Measurements from ENCODE around the gene PIK3R5.
"Not testable (repeated sequence)": the region's sequence is repeated elsewhere in the genome, so short reads cannot be mapped to it uniquely, and the experiment has no call there.

The PIK3R5 gene

GRCh38 chr17:8857919-8858318 lies 107.6 kb downstream of the PIK3R5 start:
- no peak overlapping the region for H3K9ac ChIP-seq (ENCODE audit: low read length)
- H3K56ac ChIP-seq (ENCODE audit: low read length), result peak overlapping the region; percentile 11
- no peak overlapping the region for H3K23ac ChIP-seq (ENCODE audit: low read length)
- H4K8ac ChIP-seq (ENCODE audit: low read depth, low read length), result no peak overlapping the region
- H2AK5ac ChIP-seq (ENCODE audit: low read length), result no peak overlapping the region
- no CpG with 5 or more reads among the region's 5 CpGs for WGBS (ENCODE audit: extremely low coverage, insufficient coverage, low lambda C conversion rate)
- H3K4me3 ChIP-seq (ENCODE audit: low read length), result no peak overlapping the region
- H4K5ac ChIP-seq (ENCODE audit: low read length), result no peak overlapping the region
- H2BK15ac ChIP-seq (replicated peaks; ENCODE audit: low read depth), result no peak overlapping the region
- no peak overlapping the region for H2BK120ac ChIP-seq (ENCODE audit: low read depth, low read length)
- peaks cover 10% of the 10 kb centered on the region for H3K4me1 ChIP-seq (ENCODE audit: control insufficient read depth, low read depth, low read length)
- H3K79me2 ChIP-seq (ENCODE audit: control insufficient read depth, insufficient read depth, low read length), result no peaks in the 10 kb centered on the region
- H3K4me2 ChIP-seq (ENCODE audit: low read length), result no peak overlapping the region
- peak overlapping the region; percentile 70 for H3K18ac ChIP-seq (ENCODE audit: low read length)
- no peak overlapping the region for H3K27ac ChIP-seq (ENCODE audit: low read depth, low read length)
- peak; percentile 74 for DNase-seq
- no peaks in the 10 kb centered on the region for H3K79me1 ChIP-seq (ENCODE audit: low read length)
- no peaks in the 10 kb centered on the region for H3K36me3 ChIP-seq (ENCODE audit: control insufficient read depth, insufficient read depth, low read length)
- H2BK5ac ChIP-seq (ENCODE audit: low read length), result no peak overlapping the region
- no peaks in the 10 kb centered on the region for H3K27me3 ChIP-seq (ENCODE audit: insufficient read depth, low read length, poor library complexity)
- H3K4ac ChIP-seq (ENCODE audit: low read depth, low read length), result no peak overlapping the region

DNA sequence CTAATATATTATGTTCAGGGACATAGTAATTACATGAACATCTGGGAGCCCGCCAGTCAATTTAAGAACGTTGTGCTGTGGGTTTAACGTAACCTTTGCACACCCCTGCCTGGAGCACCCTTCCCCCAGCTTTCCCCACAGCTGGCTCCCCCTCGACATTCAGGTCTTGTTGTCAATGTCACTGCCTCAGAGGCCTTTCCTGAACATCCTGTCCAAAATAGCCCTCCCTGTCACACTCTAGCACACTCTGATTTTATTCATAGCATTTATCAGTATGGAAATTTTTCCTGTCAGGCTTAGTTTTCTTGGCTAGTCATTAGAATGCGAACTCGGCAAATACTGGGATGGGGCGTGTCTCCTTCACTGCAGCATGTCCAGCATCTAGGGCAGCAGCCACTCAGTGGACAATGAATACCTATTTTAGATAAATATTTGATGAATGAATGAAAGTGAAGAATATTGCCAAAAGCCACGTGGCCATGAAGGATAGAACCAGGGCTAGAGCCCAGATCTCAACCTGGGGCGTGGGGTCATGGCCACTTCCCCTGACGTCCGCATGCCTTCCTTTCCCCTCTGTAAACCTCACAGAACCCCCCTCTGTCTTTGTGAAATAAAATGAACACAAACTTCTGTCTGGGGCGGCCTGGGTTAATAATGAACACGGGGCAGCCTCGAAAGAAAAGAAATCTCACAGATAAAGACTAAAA lies 108.5 kb downstream of the PIK3R5 start:
- no CpG with 5 or more reads among the region's 14 CpGs for WGBS (ENCODE audit: extremely low coverage, insufficient coverage, low lambda C conversion rate)
- H4K8ac ChIP-seq (ENCODE audit: low read depth, low read length), result no peak overlapping the region
- H3K56ac ChIP-seq (ENCODE audit: low read length), result peak overlapping the region; percentile 57
- H3K27me3 ChIP-seq (ENCODE audit: insufficient read depth, low read length, poor library complexity), result no peaks in the 10 kb centered on the region
- peak overlapping the region; percentile 70 for H3K18ac ChIP-seq (ENCODE audit: low read length)
- H3K4ac ChIP-seq (ENCODE audit: low read depth, low read length), result peak overlapping the region; percentile 83
- H2BK5ac ChIP-seq (ENCODE audit: low read length), result no peak overlapping the region
- no peak overlapping the region for H2BK15ac ChIP-seq (replicated peaks; ENCODE audit: low read depth)
- no peak overlapping the region for H2AK5ac ChIP-seq (ENCODE audit: low read length)
- peaks cover 10% of the 10 kb centered on the region for H3K4me1 ChIP-seq (ENCODE audit: control insufficient read depth, low read depth, low read length)
- H2BK120ac ChIP-seq (ENCODE audit: low read depth, low read length), result peak overlapping the region; percentile 49
- no peak overlapping the region for H3K9ac ChIP-seq (ENCODE audit: low read length)
- no peak overlapping the region for H4K5ac ChIP-seq (ENCODE audit: low read length)
- no peaks in the 10 kb centered on the region for H3K79me2 ChIP-seq (ENCODE audit: control insufficient read depth, insufficient read depth, low read length)
- no peaks in the 10 kb centered on the region for H3K79me1 ChIP-seq (ENCODE audit: low read length)
- no peak overlapping the region for H3K4me3 ChIP-seq (ENCODE audit: low read length)
- no peak overlapping the region for H3K23ac ChIP-seq (ENCODE audit: low read length)
- H3K4me2 ChIP-seq (ENCODE audit: low read length), result no peak overlapping the region
- no peak for DNase-seq
- no peaks in the 10 kb centered on the region for H3K36me3 ChIP-seq (ENCODE audit: control insufficient read depth, insufficient read depth, low read length)
- H3K27ac ChIP-seq (ENCODE audit: low read depth, low read length), result peak overlapping the region; percentile 45

DNA sequence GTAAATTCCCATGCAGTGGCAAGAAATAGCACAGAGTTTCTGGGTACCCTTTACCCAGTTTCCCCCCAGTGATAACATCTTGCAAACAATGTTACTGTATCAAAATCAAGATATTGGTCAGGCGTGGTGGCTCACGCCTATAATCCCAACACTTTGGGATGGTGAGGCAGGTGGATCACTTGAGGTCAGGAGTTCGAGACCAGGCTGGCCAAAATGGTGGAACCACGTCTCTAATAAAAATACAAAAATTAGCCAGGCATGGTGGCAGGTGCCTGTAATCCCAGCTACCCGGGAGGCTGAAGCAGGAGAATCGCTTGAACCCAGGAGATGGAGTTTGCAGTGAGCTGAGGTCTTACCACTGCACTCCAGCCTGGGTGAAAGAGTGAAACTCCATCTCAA lies 109.3 kb downstream of the PIK3R5 start:
- not testable (repeated sequence) for H2BK5ac ChIP-seq (ENCODE audit: low read length); H3K56ac ChIP-seq (ENCODE audit: low read length); H3K79me2 ChIP-seq (ENCODE audit: control insufficient read depth, insufficient read depth, low read length); DNase-seq; H3K9ac ChIP-seq (ENCODE audit: low read length); H4K8ac ChIP-seq (ENCODE audit: low read depth, low read length); H3K27me3 ChIP-seq (ENCODE audit: insufficient read depth, low read length, poor library complexity); H3K4ac ChIP-seq (ENCODE audit: low read depth, low read length); H3K27ac ChIP-seq (ENCODE audit: low read depth, low read length); H3K79me1 ChIP-seq (ENCODE audit: low read length); H3K36me3 ChIP-seq (ENCODE audit: control insufficient read depth, insufficient read depth, low read length); H2AK5ac ChIP-seq (ENCODE audit: low read length); H4K5ac ChIP-seq (ENCODE audit: low read length); H3K23ac ChIP-seq (ENCODE audit: low read length); H3K4me1 ChIP-seq (ENCODE audit: control insufficient read depth, low read depth, low read length); H3K4me3 ChIP-seq (ENCODE audit: low read length); H2BK120ac ChIP-seq (ENCODE audit: low read depth, low read length); H2BK15ac ChIP-seq (replicated peaks; ENCODE audit: low read depth); H3K18ac ChIP-seq (ENCODE audit: low read length); H3K4me2 ChIP-seq (ENCODE audit: low read length)
- no CpG with 5 or more reads among the region's 6 CpGs for whole genome bisulfite sequencing (ENCODE audit: extremely low coverage, insufficient coverage, low lambda C conversion rate)

DNA sequence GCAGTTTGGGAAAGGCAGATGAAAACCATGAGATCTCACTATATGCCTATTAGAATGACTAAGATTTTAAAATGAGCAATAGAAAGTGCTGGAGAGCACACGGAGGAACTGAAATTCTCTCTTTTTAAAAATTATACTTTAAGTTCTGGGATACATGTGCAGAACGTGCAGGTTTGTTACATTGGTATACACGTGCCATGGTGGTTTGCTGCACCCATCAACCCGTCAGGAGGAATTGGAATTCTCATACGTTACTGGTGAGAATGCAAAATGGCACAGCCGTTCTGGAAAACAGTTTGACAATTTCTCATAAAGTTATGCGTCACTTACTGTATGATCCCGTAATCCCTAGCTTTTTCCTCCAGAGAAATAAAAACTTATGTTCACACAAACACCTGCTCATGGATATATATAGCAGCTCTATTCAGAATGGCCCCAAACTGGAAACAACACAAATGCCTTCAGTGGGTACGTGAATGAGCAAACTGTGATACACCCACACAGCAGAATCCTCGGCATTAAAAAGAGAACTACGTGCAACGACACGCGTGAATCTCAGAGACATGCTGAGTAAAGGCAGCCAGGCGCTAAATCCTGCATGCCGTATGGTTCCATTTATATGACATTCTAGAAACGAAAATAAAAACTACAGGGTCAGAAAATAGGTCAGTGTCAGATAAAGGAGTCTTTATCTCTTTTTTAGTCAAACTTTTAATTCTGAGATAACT lies 109.9 kb downstream of the PIK3R5 start:
- Histone ChIP-seq H2AK5ac (ENCODE audit: low read length) (no peak overlapping the region), H3K4me1 (ENCODE audit: control insufficient read depth, low read depth, low read length) (peaks cover 10% of the 10 kb centered on the region), H3K27ac (ENCODE audit: low read depth, low read length) (no peak overlapping the region), H4K8ac (ENCODE audit: low read depth, low read length) (no peak overlapping the region), H3K4me2 (ENCODE audit: low read length) (no peak overlapping the region), H3K36me3 (ENCODE audit: control insufficient read depth, insufficient read depth, low read length) (no peaks in the 10 kb centered on the region), H3K9ac (ENCODE audit: low read length) (no peak overlapping the region), H3K56ac (ENCODE audit: low read length) (no peak overlapping the region), H2BK5ac (ENCODE audit: low read length) (no peak overlapping the region), H3K23ac (ENCODE audit: low read length) (no peak overlapping the region), H2BK15ac (replicated peaks; ENCODE audit: low read depth) (no peak overlapping the region), H3K18ac (ENCODE audit: low read length) (no peak overlapping the region), H3K79me1 (ENCODE audit: low read length) (no peaks in the 10 kb centered on the region), H3K27me3 (ENCODE audit: insufficient read depth, low read length, poor library complexity) (no peaks in the 10 kb centered on the region), H3K4ac (ENCODE audit: low read depth, low read length) (no peak overlapping the region), H2BK120ac (ENCODE audit: low read depth, low read length) (no peak overlapping the region), H3K4me3 (ENCODE audit: low read length) (no peak overlapping the region), H4K5ac (ENCODE audit: low read length) (no peak overlapping the region), H3K79me2 (ENCODE audit: control insufficient read depth, insufficient read depth, low read length) (no peaks in the 10 kb centered on the region)
- no peak for DNase-seq
- WGBS (ENCODE audit: extremely low coverage, insufficient coverage, low lambda C conversion rate), result no CpG with 5 or more reads among the region's 17 CpGs

DNA sequence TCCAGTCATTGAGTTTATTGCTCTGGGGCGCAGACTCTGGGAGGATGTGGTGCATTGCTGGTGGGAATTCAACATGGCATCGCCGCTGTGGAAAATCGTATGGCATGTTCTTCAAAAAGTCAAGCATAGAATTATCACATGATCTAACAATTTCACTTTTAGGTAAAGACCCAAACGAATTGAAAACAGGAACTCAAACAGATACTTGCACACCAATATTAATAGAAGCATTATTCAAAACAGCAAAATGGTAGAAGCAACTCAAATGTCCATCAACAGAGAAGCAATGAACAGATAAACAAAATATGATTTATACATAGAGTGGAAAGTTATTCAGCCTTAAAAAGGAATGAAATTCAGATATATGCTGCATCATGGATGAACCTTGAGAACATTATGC lies 113.9 kb downstream of the PIK3R5 start:
- Histone ChIP-seq H3K79me2 (ENCODE audit: control insufficient read depth, insufficient read depth, low read length) (no peaks in the 10 kb centered on the region), H3K27me3 (ENCODE audit: insufficient read depth, low read length, poor library complexity) (no peaks in the 10 kb centered on the region), H3K18ac (ENCODE audit: low read length) (no peak overlapping the region), H3K4me2 (ENCODE audit: low read length) (no peak overlapping the region), H3K4me3 (ENCODE audit: low read length) (no peak overlapping the region), H3K27ac (ENCODE audit: low read depth, low read length) (no peak overlapping the region), H3K23ac (ENCODE audit: low read length) (no peak overlapping the region), H4K8ac (ENCODE audit: low read depth, low read length) (no peak overlapping the region), H3K4me1 (ENCODE audit: control insufficient read depth, low read depth, low read length) (peaks cover 4% of the 10 kb centered on the region), H4K5ac (ENCODE audit: low read length) (no peak overlapping the region), H2BK15ac (replicated peaks; ENCODE audit: low read depth) (no peak overlapping the region), H2AK5ac (ENCODE audit: low read length) (no peak overlapping the region), H3K9ac (ENCODE audit: low read length) (no peak overlapping the region), H2BK5ac (ENCODE audit: low read length) (no peak overlapping the region), H3K36me3 (ENCODE audit: control insufficient read depth, insufficient read depth, low read length) (no peaks in the 10 kb centered on the region), H2BK120ac (ENCODE audit: low read depth, low read length) (no peak overlapping the region), H3K79me1 (ENCODE audit: low read length) (no peaks in the 10 kb centered on the region), H3K4ac (ENCODE audit: low read depth, low read length) (no peak overlapping the region), H3K56ac (ENCODE audit: low read length) (no peak overlapping the region)
- WGBS (ENCODE audit: extremely low coverage, insufficient coverage, low lambda C conversion rate), result no CpG with 5 or more reads among the region's 5 CpGs
- no peak for DNase-seq
